T-cell (primary cell): ENCODE data around the gene ERBIN. TPM values are rescaled to one million over a fixed set of nuclear protein-coding genes. Genes with fewer than 3 reads are reported as not detected.

Experiments
- ATAC-seq, 4 experiments: fragments of 200-7000 bp in 3 of 4; fragments of 150-1000 bp in 1 of 4; cut with Tn5 transposase; replicated peaks in 1 of 4; 1 replicate in 3 of 4; 2 replicates in 1 of 4; pipeline ENCODE4 v1.10.0; 2021; ENCODE audit warnings: moderate library complexity in 3 of 4, mild to moderate bottlenecking in 2 of 4, moderate number of reproducible peaks in 1 of 4
- CTCF ChIA-PET, 2 donors: fragments of 300-600 bp; sonication (Branson Sonifier 250); formaldehyde crosslinking; loops; one replicate each; lab custom pipeline; 2022; ENCODE audit warnings: antibody characterized with exemption in 2 of 2; lab: Charles Lee
- POLR2A ChIA-PET, 2 donors: fragments of 300-600 bp; sonication (Branson Sonifier 250); formaldehyde crosslinking; loops; one replicate each; lab custom pipeline; 2022; ENCODE audit warnings: antibody characterized with exemption in 2 of 2; lab: Charles Lee
- DNase-seq, 35 experiments: peaks; one replicate each; pipeline versions ENCODE4 v3.0.0 to v3.0.0-alpha.2; 2013 to 2023
- H3K27ac ChIP-seq: one replicate; pipeline ENCODE4 v1.5.1; 2013; ENCODE audit warnings: low read length
- H3K27me3 ChIP-seq, 2 experiments: replicated peaks in 1 of 2; 1 replicate in 1 of 2; 2 replicates in 1 of 2; pipeline versions ENCODE4 v1.6.1 to v1.7.0; 2013; ENCODE audit warnings: low read length in 1 of 2, mixed read lengths in 1 of 2; ENCODE audit not compliant: control insufficient read depth in 2 of 2, insufficient read depth in 2 of 2; ENCODE audit errors: extremely low read depth in 1 of 2
- H3K36me3 ChIP-seq, 2 donors: 1 replicate in 1 of 2; 2 replicates in 1 of 2; pipeline versions ENCODE4 v1.6.1 to v1.7.0; 2013; ENCODE audit warnings: low read length in 1 of 2; ENCODE audit not compliant: control insufficient read depth in 2 of 2, insufficient read depth in 1 of 2; ENCODE audit errors: extremely low read depth in 1 of 2
- H3K4me1 ChIP-seq, 2 experiments: 1 replicate in 1 of 2; 2 replicates in 1 of 2; pipeline versions ENCODE4 v1.6.1 to v1.7.0; 2013; ENCODE audit warnings: low read length in 2 of 2, mixed read lengths in 1 of 2; ENCODE audit not compliant: insufficient read depth in 2 of 2, control insufficient read depth in 1 of 2; ENCODE audit errors: extremely low read depth in 1 of 2
- H3K4me3 ChIP-seq, 2 donors: 1 replicate in 1 of 2; 2 replicates in 1 of 2; pipeline versions ENCODE4 v1.5.1 to v1.7.0; 2013; ENCODE audit warnings: mild to moderate bottlenecking in 2 of 2, low read length in 1 of 2, moderate library complexity in 1 of 2; ENCODE audit not compliant: control insufficient read depth in 1 of 2; ENCODE audit errors: extremely low read depth in 1 of 2
- H3K9me3 ChIP-seq: 2 replicates; pipeline ENCODE4 v1.7.0; 2013
- H3K27ac Mint-ChIP-seq, 2 donors: one replicate each; pipeline ENCODE4 v1.8.0; 2020 to 2021; ENCODE audit warnings: mild to moderate bottlenecking in 2 of 2, mixed read lengths in 2 of 2
- H3K27me3 Mint-ChIP-seq, 2 donors: one replicate each; pipeline ENCODE4 v1.8.0; 2021 to 2022; ENCODE audit warnings: mixed read lengths in 2 of 2
- H3K36me3 Mint-ChIP-seq: one replicate; pipeline ENCODE4 v1.8.0; 2021; ENCODE audit warnings: mixed read lengths
- H3K4me1 Mint-ChIP-seq, 3 donors: one replicate each; pipeline ENCODE4 v1.8.0; 2020 to 2022; ENCODE audit warnings: mixed read lengths in 3 of 3, mild to moderate bottlenecking in 1 of 3
- H3K4me3 Mint-ChIP-seq, 3 donors: one replicate each; pipeline ENCODE4 v1.8.0; 2020 to 2022; ENCODE audit warnings: mild to moderate bottlenecking in 3 of 3, mixed read lengths in 3 of 3, moderate library complexity in 3 of 3
- H3K9me3 Mint-ChIP-seq, 3 donors: one replicate each; pipeline ENCODE4 v1.8.0; 2020 to 2022; ENCODE audit warnings: mixed read lengths in 3 of 3
- WGBS: methylation state at CpG from one replicate; pipeline ENCODE4 v1.1.5; 2013; ENCODE audit warnings: missing lambda C conversion rate; ENCODE audit not compliant: insufficient coverage; 5-methylcytosine and 5-hydroxymethylcytosine counted together
- total RNA-seq, 35 experiments: library from RNA in 6 of 35; stranded (reverse) in 6 of 35; fragments of 120-200 nt in 1 of 35; gene quantifications; one replicate each; pipeline versions ENCODE4 v1.2.1 to v1.2.4 and lab custom pipeline; 2013 to 2026

Gene ERBIN
- total RNA-seq, 5 donors from 2014 or later (not counting 1 experiment from before 2014, with no cell fraction given), result 105 to 125 (median 112) TPM

GRCh38 chr5:65902104-65902503, 24.3 kb upstream of the ERBIN start:
- ATAC-seq, result no peak
- CTCF ChIA-PET, result no interaction called here
- 89% methylated on average over 3 of the region's 4 CpGs for WGBS
- no peak overlapping the region for H3K4me3 ChIP-seq
- no peaks in the 10 kb centered on the region for H3K27me3 ChIP-seq
- no peaks in the 10 kb centered on the region for H3K4me1 ChIP-seq
- H3K36me3 ChIP-seq, result no peaks in the 10 kb centered on the region
- no peak for DNase-seq
- POLR2A ChIA-PET, result interaction anchor here in 1 of 2 donors (0.5 kb wide), 1 partner anchor 195 kb away, joined by 3 read pairs; no protein-coding TSS in a partner anchor
- Mint-ChIP-seq H3K27ac (no peak overlapping the region), H3K36me3 (no peaks in the 10 kb centered on the region), H3K4me3 (no peak overlapping the region), H3K4me1 (no peaks in the 10 kb centered on the region), H3K9me3 (peaks cover 0 to 6% (median 0%) of the 10 kb centered on the region in 3 donors), H3K27me3 (no peaks in the 10 kb centered on the region)
- no peak overlapping the region for H3K27ac ChIP-seq
- no peaks in the 10 kb centered on the region for H3K9me3 ChIP-seq

GRCh38 chr5:65903581-65903980, 22.8 kb upstream of the ERBIN start:
- Mint-ChIP-seq H3K27ac (no peak overlapping the region), H3K27me3 (no peaks in the 10 kb centered on the region), H3K4me1 (no peaks in the 10 kb centered on the region), H3K9me3 (peaks cover 0 to 6% (median 0%) of the 10 kb centered on the region in 3 donors), H3K36me3 (no peaks in the 10 kb centered on the region), H3K4me3 (no peak overlapping the region)
- 86% methylated on average over 1 of the region's 1 CpG for WGBS
- Histone ChIP-seq H3K9me3 (no peaks in the 10 kb centered on the region), H3K27me3 (no peaks in the 10 kb centered on the region), H3K4me1 (no peaks in the 10 kb centered on the region), H3K4me3 (no peak overlapping the region), H3K27ac (no peak overlapping the region), H3K36me3 (no peaks in the 10 kb centered on the region)
- POLR2A ChIA-PET, result no interaction called here
- CTCF ChIA-PET, result no interaction called here
- DNase-seq, result no peak
- no peak for ATAC-seq

- no peaks in the 10 kb centered on the region for H3K36me3 Mint-ChIP-seq
- Histone ChIP-seq H3K27ac (no peak overlapping the region), H3K36me3 (no peaks in the 10 kb centered on the region), H3K27me3 (no peaks in the 10 kb centered on the region), H3K4me1 (no peaks in the 10 kb centered on the region), H3K9me3 (no peaks in the 10 kb centered on the region), H3K4me3 (no peak overlapping the region)
- no peaks in the 10 kb centered on the region for H3K4me1 Mint-ChIP-seq
- H3K4me3 Mint-ChIP-seq, result no peak overlapping the region
- H3K27me3 Mint-ChIP-seq, result no peaks in the 10 kb centered on the region
- ATAC-seq (no peak), DNase-seq (no peak)
- peaks cover 0 to under 1% (median 0%) of the 10 kb centered on the region in 3 donors for H3K9me3 Mint-ChIP-seq
- POLR2A ChIA-PET, result no interaction called here
- no peak overlapping the region for H3K27ac Mint-ChIP-seq
- CTCF ChIA-PET, result no interaction called here
Measured at GRCh38 chr5:65906256-65906655, 20.1 kb upstream of the ERBIN start.

GRCh38 chr5:65907135-65907534, 19.2 kb upstream of the ERBIN start:
- Mint-ChIP-seq H3K4me3 (no peak overlapping the region), H3K9me3 (no peaks in the 10 kb centered on the region), H3K27me3 (no peaks in the 10 kb centered on the region), H3K36me3 (no peaks in the 10 kb centered on the region), H3K27ac (no peak overlapping the region), H3K4me1 (no peaks in the 10 kb centered on the region)
- no peaks in the 10 kb centered on the region for H3K36me3 ChIP-seq
- H3K9me3 ChIP-seq, result no peaks in the 10 kb centered on the region
- no peaks in the 10 kb centered on the region for H3K27me3 ChIP-seq
- DNase-seq (no peak), ATAC-seq (no peak)
- no peak overlapping the region for H3K4me3 ChIP-seq
- POLR2A ChIA-PET, result no interaction called here
- no CpG with 5 or more reads among the region's 2 CpGs for WGBS
- CTCF ChIA-PET, result no interaction called here
- H3K27ac ChIP-seq, result no peak overlapping the region
- no peaks in the 10 kb centered on the region for H3K4me1 ChIP-seq

GRCh38 chr5:65910711-65911110, 15.7 kb upstream of the ERBIN start:
- Histone ChIP-seq H3K36me3 (no peaks in the 10 kb centered on the region), H3K4me1 (no peaks in the 10 kb centered on the region), H3K4me3 (no peak overlapping the region), H3K9me3 (no peaks in the 10 kb centered on the region), H3K27me3 (no peaks in the 10 kb centered on the region), H3K27ac (no peak overlapping the region)
- no peaks in the 10 kb centered on the region for H3K27me3 Mint-ChIP-seq
- no peak overlapping the region for H3K27ac Mint-ChIP-seq
- ChIA-PET CTCF (interaction anchor here in 1 of 2 donors (0.7 kb wide), 1 partner anchor 23 kb away, joined by 3 read pairs; no protein-coding TSS in a partner anchor), POLR2A (no interaction called here)
- WGBS, result no CpG with 5 or more reads among the region's 3 CpGs
- peaks cover 5 to 9% (median 6%) of the 10 kb centered on the region in 3 donors for H3K4me1 Mint-ChIP-seq
- no peak overlapping the region for H3K4me3 Mint-ChIP-seq
- H3K36me3 Mint-ChIP-seq, result no peaks in the 10 kb centered on the region
- no peaks in the 10 kb centered on the region for H3K9me3 Mint-ChIP-seq
- no peak for DNase-seq
- no peak for ATAC-seq

GRCh38 chr5:65912311-65912710, 14.1 kb upstream of the ERBIN start:
- no peak overlapping the region for H3K27ac ChIP-seq
- CTCF ChIA-PET, result no interaction called here
- Mint-ChIP-seq H3K4me3 (no peak overlapping the region), H3K36me3 (no peaks in the 10 kb centered on the region), H3K27me3 (no peaks in the 10 kb centered on the region), H3K27ac (no peak overlapping the region), H3K4me1 (peaks cover 5 to 9% (median 8%) of the 10 kb centered on the region in 3 donors), H3K9me3 (no peaks in the 10 kb centered on the region)
- H3K4me1 ChIP-seq, result peaks cover 0 to 2% of the 10 kb centered on the region in 2 experiments
- no peak overlapping the region for H3K4me3 ChIP-seq
- H3K9me3 ChIP-seq, result no peaks in the 10 kb centered on the region
- no CpG with 5 or more reads among the region's 3 CpGs for WGBS
- H3K27me3 ChIP-seq, result no peaks in the 10 kb centered on the region
- H3K36me3 ChIP-seq, result no peaks in the 10 kb centered on the region
- ATAC-seq, result no peak
- POLR2A ChIA-PET, result interaction anchor here in 1 of 2 donors (0.9 kb wide), 1 partner anchor 16 kb away, joined by 4 read pairs; no protein-coding TSS in a partner anchor
- no peak for DNase-seq

- Histone ChIP-seq H3K4me1 (peaks cover 0 to 2% of the 10 kb centered on the region in 2 experiments), H3K4me3 (no peak overlapping the region), H3K9me3 (no peaks in the 10 kb centered on the region), H3K36me3 (no peaks in the 10 kb centered on the region), H3K27me3 (no peaks in the 10 kb centered on the region), H3K27ac (no peak overlapping the region)
- no peak overlapping the region for H3K27ac Mint-ChIP-seq
- CTCF ChIA-PET, result interaction anchor here in 1 of 2 donors (0.6 kb wide), 1 partner anchor 231 kb away, joined by 3 read pairs; no protein-coding TSS in a partner anchor
- no peaks in the 10 kb centered on the region for H3K27me3 Mint-ChIP-seq
- H3K36me3 Mint-ChIP-seq, result no peaks in the 10 kb centered on the region
- DNase-seq, result no peak
- no peak for ATAC-seq
- H3K9me3 Mint-ChIP-seq, result no peaks in the 10 kb centered on the region
- H3K4me1 Mint-ChIP-seq, result peaks cover 5 to 15% (median 8%) of the 10 kb centered on the region in 3 donors
- H3K4me3 Mint-ChIP-seq, result no peak overlapping the region
- POLR2A ChIA-PET, result no interaction called here
- WGBS, result 70% methylated on average over 2 of the region's 3 CpGs
Measured at GRCh38 chr5:65913519-65913918, 12.9 kb upstream of the ERBIN start.
